Activated CD8-positive, alpha-beta T cell treated with anti-CD3 and anti-CD28 coated beads, Interleukin-2, amount 10 ng/mL, durations not matched to agents 7 days and 5 days (primary cell): ENCODE results near the gene ACIN1. TPM values are rescaled to one million over a fixed set of nuclear protein-coding genes. Genes with fewer than 3 reads are reported as not detected.

ENCODE experiments used
- ATAC-seq: fragments of 150-1000 bp; cut with Tn5 transposase; one replicate; pipeline ENCODE4 v1.10.0; 2021; ENCODE audit warnings: moderate library complexity
- CTCF ChIA-PET: fragments of 350-600 bp; sonication (Branson Sonifier 250); formaldehyde crosslinking; loops from one replicate; lab custom pipeline; 2021; ENCODE audit warnings: antibody characterized with exemption; lab: Charles Lee
- POLR2A ChIA-PET: fragments of 350-600 bp; sonication (Branson Sonifier 250); formaldehyde crosslinking; loops from one replicate; lab custom pipeline; 2021; ENCODE audit warnings: antibody characterized with exemption; lab: Charles Lee
- DNase-seq: peaks from one replicate; pipeline ENCODE4 v3.0.0-alpha.2; 2020
- H3K27ac Mint-ChIP-seq: one replicate; pipeline ENCODE4 v1.8.0; 2021; ENCODE audit warnings: mild to moderate bottlenecking, mixed read lengths
- H3K27me3 Mint-ChIP-seq: one replicate; pipeline ENCODE4 v1.8.0; 2021; ENCODE audit warnings: low read depth, mixed read lengths
- H3K36me3 Mint-ChIP-seq: one replicate; pipeline ENCODE4 v1.8.0; 2021; ENCODE audit warnings: low read depth, mixed read lengths
- H3K4me1 Mint-ChIP-seq: one replicate; pipeline ENCODE4 v1.8.0; 2021; ENCODE audit warnings: low read depth, mixed read lengths
- H3K4me3 Mint-ChIP-seq: one replicate; pipeline ENCODE4 v1.8.0; 2021; ENCODE audit warnings: mild to moderate bottlenecking, mixed read lengths
- H3K9me3 Mint-ChIP-seq: one replicate; pipeline ENCODE4 v1.8.0; 2022; ENCODE audit warnings: mixed read lengths; ENCODE audit not compliant: insufficient read depth
- total RNA-seq, 2 experiments: library from RNA; stranded (reverse); gene quantifications; one replicate each; pipeline ENCODE4 v1.2.3, GENCODE V29; 2021

Gene ACIN1
- total RNA-seq, 2 experiments from 2014 or later = 161 to 177 TPM

GRCh38 chr14:23102801-23103200, 7.9 kb upstream of the ACIN1 start:
- no peak for ATAC-seq
- POLR2A ChIA-PET = interaction anchor here (0.7 kb wide), 1 partner anchor 565 kb away, joined by 3 read pairs; no protein-coding TSS in a partner anchor
- DNase-seq = no peak
- CTCF ChIA-PET = interaction anchor here (2.5 to 3.3 kb wide), 2 partner anchors 18 to 26 kb away, joined by 11 to 16 read pairs; no protein-coding TSS in a partner anchor
- Mint-ChIP-seq H3K4me1 (peaks cover 3% of the 10 kb centered on the region), H3K4me3 (no peak overlapping the region), H3K27ac (no peak overlapping the region), H3K9me3 (no peaks in the 10 kb centered on the region), H3K27me3 (no peaks in the 10 kb centered on the region), H3K36me3 (peaks cover 11% of the 10 kb centered on the region)

- ATAC-seq (no peak), DNase-seq (no peak)
- no peaks in the 10 kb centered on the region for H3K27me3 Mint-ChIP-seq
- peaks cover 18% of the 10 kb centered on the region for H3K36me3 Mint-ChIP-seq
- H3K9me3 Mint-ChIP-seq = no peaks in the 10 kb centered on the region
- CTCF ChIA-PET = interaction anchor here (1.1 to 3.3 kb wide), 3 partner anchors 19 to 107 kb away, joined by 3 to 16 read pairs (median 11); no protein-coding TSS in a partner anchor
- H3K27ac Mint-ChIP-seq = no peak overlapping the region
- no peak overlapping the region for H3K4me3 Mint-ChIP-seq
- peaks cover 10% of the 10 kb centered on the region for H3K4me1 Mint-ChIP-seq
- POLR2A ChIA-PET = no interaction called here
Measured at GRCh38 chr14:23101986-23102625, 7.2 kb upstream of the ACIN1 start.

- ATAC-seq (no peak), DNase-seq (no peak)
- CTCF ChIA-PET = interaction anchor here (1.1 to 3.3 kb wide), 4 partner anchors 19 to 106 kb away, joined by 3 to 16 read pairs (median 9); no protein-coding TSS in a partner anchor
- peaks cover 17% of the 10 kb centered on the region for H3K4me1 Mint-ChIP-seq
- no peaks in the 10 kb centered on the region for H3K9me3 Mint-ChIP-seq
- H3K4me3 Mint-ChIP-seq = no peak overlapping the region
- no peak overlapping the region for H3K27ac Mint-ChIP-seq
- POLR2A ChIA-PET = no interaction called here
- H3K36me3 Mint-ChIP-seq = peaks cover 25% of the 10 kb centered on the region
- H3K27me3 Mint-ChIP-seq = no peaks in the 10 kb centered on the region
Measured at GRCh38 chr14:23101213-23101970, 6.5 kb upstream of the ACIN1 start.

- H3K9me3 Mint-ChIP-seq = no peaks in the 10 kb centered on the region
- no peak for DNase-seq
- H3K4me1 Mint-ChIP-seq = peaks cover 20% of the 10 kb centered on the region
- no peaks in the 10 kb centered on the region for H3K27me3 Mint-ChIP-seq
- H3K36me3 Mint-ChIP-seq = peaks cover 25% of the 10 kb centered on the region
- H3K27ac Mint-ChIP-seq = no peak overlapping the region
- POLR2A ChIA-PET = interaction anchor here (0.7 kb wide), 1 partner anchor 19 kb away, joined by 3 read pairs; no protein-coding TSS in a partner anchor
- no peak for ATAC-seq
- H3K4me3 Mint-ChIP-seq = no peak overlapping the region
- CTCF ChIA-PET = interaction anchor here (0.9 to 2.1 kb wide), 4 partner anchors 9 to 87 kb away, joined by 3 to 7 read pairs (median 4); no protein-coding TSS in a partner anchor
Measured at GRCh38 chr14:23099212-23099861, 4.4 kb upstream of the ACIN1 start.

GRCh38 chr14:23097786-23098185, 2.9 kb upstream of the ACIN1 start:
- Mint-ChIP-seq H3K9me3 (no peaks in the 10 kb centered on the region), H3K4me3 (no peak overlapping the region), H3K27me3 (no peaks in the 10 kb centered on the region), H3K36me3 (peaks cover 32% of the 10 kb centered on the region), H3K27ac (no peak overlapping the region), H3K4me1 (peaks cover 29% of the 10 kb centered on the region)
- ATAC-seq (no peak), DNase-seq (no peak)
- ChIA-PET POLR2A (no interaction called here), CTCF (interaction anchor here (0.6 to 5.2 kb wide), 6 partner anchors 11 to 40 kb away, joined by 3 to 96 read pairs (median 4); no protein-coding TSS in a partner anchor)

GRCh38 chr14:23095196-23096108, 516 bp upstream of the ACIN1 start, which contains the start of gene C14orf119:
Gene C14orf119, plus strand, starts transcription at chr14:23095505. Its CDS starts 2,154 bp downstream, at chr14:23097659.
- peaks cover 45% of the 10 kb centered on the region for H3K36me3 Mint-ChIP-seq
- H3K27me3 Mint-ChIP-seq = no peaks in the 10 kb centered on the region
- H3K4me1 Mint-ChIP-seq = peaks cover 33% of the 10 kb centered on the region
- no peak within 1 kb of the TSS for H3K4me3 Mint-ChIP-seq
- peak; percentile 100 for DNase-seq
- CTCF ChIA-PET = interaction anchor here (0.7 to 5.2 kb wide), 28 partner anchors 11 to 525 kb away, joined by 3 to 96 read pairs (median 4); partner anchors contain the start of genes AJUBA, CDH24, CEBPE and HAUS4
- no peak within 1 kb of the TSS for H3K27ac Mint-ChIP-seq
- POLR2A ChIA-PET = interaction anchor here (0.6 to 3.0 kb wide), 22 partner anchors 13 to 512 kb away, joined by 3 to 28 read pairs (median 5); partner anchors contain the start of genes CEBPE, HAUS4, PABPN1 and PPP1R3E
- ATAC-seq = peak; percentile 94
- H3K9me3 Mint-ChIP-seq = no peaks in the 10 kb centered on the region

GRCh38 chr14:23093991-23094665, 808 bp downstream of the ACIN1 start:
- ATAC-seq (no peak), DNase-seq (no peak)
- H3K4me1 Mint-ChIP-seq = peaks cover 31% of the 10 kb centered on the region
- H3K36me3 Mint-ChIP-seq = peaks cover 56% of the 10 kb centered on the region
- H3K4me3 Mint-ChIP-seq = no peak overlapping the region
- CTCF ChIA-PET = interaction anchor here (0.8 to 5.2 kb wide), 20 partner anchors 16 to 524 kb away, joined by 3 to 96 read pairs (median 8); partner anchors contain the start of genes CDH24, CEBPE, HAUS4 and LRP10
- H3K27me3 Mint-ChIP-seq = no peaks in the 10 kb centered on the region
- no peaks in the 10 kb centered on the region for H3K9me3 Mint-ChIP-seq
- H3K27ac Mint-ChIP-seq = no peak overlapping the region
- POLR2A ChIA-PET = interaction anchor here (0.8 to 3.0 kb wide), 16 partner anchors 15 to 1102 kb away, joined by 3 to 28 read pairs (median 6); partner anchors contain the start of genes CEBPE, HAUS4, IRF9 and PABPN1

- POLR2A ChIA-PET = interaction anchor here (0.8 to 3.0 kb wide), 7 partner anchors 16 to 1068 kb away, joined by 3 to 28 read pairs (median 16); partner anchors contain the start of genes CEBPE, IRF9 and PABPN1
- peaks cover 53% of the 10 kb centered on the region for H3K36me3 Mint-ChIP-seq
Measured at GRCh38 chr14:23093526-23093925, 1.4 kb downstream of the ACIN1 start.

GRCh38 chr14:23093104-23093503, 1.8 kb downstream of the ACIN1 start:
- Mint-ChIP-seq H3K27ac (no peak overlapping the region), H3K36me3 (peaks cover 52% of the 10 kb centered on the region), H3K4me1 (peaks cover 30% of the 10 kb centered on the region), H3K27me3 (no peaks in the 10 kb centered on the region), H3K4me3 (no peak overlapping the region), H3K9me3 (no peaks in the 10 kb centered on the region)
- CTCF ChIA-PET = interaction anchor here (1.2 to 8.6 kb wide), 6 partner anchors 16 to 164 kb away, joined by 3 to 85 read pairs (median 9); partner anchors contain the start of gene PRMT5
- DNase-seq (no peak), ATAC-seq (no peak)
- POLR2A ChIA-PET = no interaction called here

More at GRCh38 chr14:23093526-23093925, 1.4 kb downstream of the ACIN1 start:
- no peak for DNase-seq
- Mint-ChIP-seq H3K27ac (no peak overlapping the region), H3K27me3 (no peaks in the 10 kb centered on the region), H3K9me3 (no peaks in the 10 kb centered on the region), H3K4me3 (no peak overlapping the region), H3K4me1 (peaks cover 30% of the 10 kb centered on the region)
- no peak for ATAC-seq
- CTCF ChIA-PET = interaction anchor here (2.2 to 5.2 kb wide), 7 partner anchors 15 to 164 kb away, joined by 11 to 96 read pairs (median 26); partner anchors contain the start of genes CDH24, CEBPE and PRMT5
